Fibroblast of pulmonary artery (primary cell): ENCODE measurements around the gene ABTB2.

ENCODE experiments used
- DNase-seq: peaks from one replicate; pipeline ENCODE4 v3.0.0-alpha.2; 2010; ENCODE audit warnings: low read depth
- H3K4me3 ChIP-seq: replicated peaks from 2 replicates; pipeline ENCODE4 v1.5.1; 2011; ENCODE audit warnings: low read depth, mild to moderate bottlenecking, control low read depth, low read length, moderate library complexity
- CTCF ChIP-seq: IDR thresholded peaks from 2 replicates; pipeline ENCODE4 v1.5.1; 2011; ENCODE audit warnings: mild to moderate bottlenecking, control low read depth, low read length, inconsistent platforms; ENCODE audit errors: missing control alignments

The ABTB2 gene

GRCh38 chr11:34161361-34161760, 196.4 kb downstream of the ABTB2 start:
- no peak for DNase-seq
- no peak for TF ChIP-seq CTCF
- H3K4me3 ChIP-seq: no peak overlapping the region

GRCh38 chr11:34160791-34161190, 197.0 kb downstream of the ABTB2 start:
- no peak for DNase-seq
- no peak for TF ChIP-seq CTCF
- H3K4me3 ChIP-seq: no peak overlapping the region

GRCh38 chr11:34160049-34160721, 197.6 kb downstream of the ABTB2 start:
- TF ChIP-seq CTCF: no peak
- no peak overlapping the region for H3K4me3 ChIP-seq
- peak; percentile 29 for DNase-seq

- H3K4me3 ChIP-seq: no peak overlapping the region
- no peak for TF ChIP-seq CTCF
- DNase-seq: no peak
Observed at GRCh38 chr11:34158661-34159060, 199.1 kb downstream of the ABTB2 start.

- TF ChIP-seq CTCF: no peak
- DNase-seq: no peak
- H3K4me3 ChIP-seq: no peak overlapping the region
Observed at GRCh38 chr11:34157163-34157562, 200.6 kb downstream of the ABTB2 start.

- no peak for TF ChIP-seq CTCF
- no peak overlapping the region for H3K4me3 ChIP-seq
- no peak for DNase-seq
Observed at GRCh38 chr11:34155757-34156062, 202.1 kb downstream of the ABTB2 start.

GRCh38 chr11:34155057-34155756, 202.6 kb downstream of the ABTB2 start:
- H3K4me3 ChIP-seq: no peak overlapping the region
- no peak for DNase-seq
- TF ChIP-seq CTCF: no peak
